SW480 (cell line): Measurements from ENCODE around the gene FUT7.

ENCODE experiments used
- DNase-seq: peaks from one replicate; pipeline ENCODE4 v3.0.0-alpha.2; 2016; ENCODE audit warnings: low spot score

Gene FUT7

GRCh38 chr9:136982232-136983051 lies 49.4 kb downstream of the FUT7 start, which contains the start of gene LCNL1:
Gene LCNL1 (plus strand): TSS chr9:136982993. CDS start chr9:136983587, 594 bp downstream.
- DNase-seq = no peak

GRCh38 chr9:136981588-136982231 lies 50.2 kb downstream of the FUT7 start:
- DNase-seq = no peak

DNA sequence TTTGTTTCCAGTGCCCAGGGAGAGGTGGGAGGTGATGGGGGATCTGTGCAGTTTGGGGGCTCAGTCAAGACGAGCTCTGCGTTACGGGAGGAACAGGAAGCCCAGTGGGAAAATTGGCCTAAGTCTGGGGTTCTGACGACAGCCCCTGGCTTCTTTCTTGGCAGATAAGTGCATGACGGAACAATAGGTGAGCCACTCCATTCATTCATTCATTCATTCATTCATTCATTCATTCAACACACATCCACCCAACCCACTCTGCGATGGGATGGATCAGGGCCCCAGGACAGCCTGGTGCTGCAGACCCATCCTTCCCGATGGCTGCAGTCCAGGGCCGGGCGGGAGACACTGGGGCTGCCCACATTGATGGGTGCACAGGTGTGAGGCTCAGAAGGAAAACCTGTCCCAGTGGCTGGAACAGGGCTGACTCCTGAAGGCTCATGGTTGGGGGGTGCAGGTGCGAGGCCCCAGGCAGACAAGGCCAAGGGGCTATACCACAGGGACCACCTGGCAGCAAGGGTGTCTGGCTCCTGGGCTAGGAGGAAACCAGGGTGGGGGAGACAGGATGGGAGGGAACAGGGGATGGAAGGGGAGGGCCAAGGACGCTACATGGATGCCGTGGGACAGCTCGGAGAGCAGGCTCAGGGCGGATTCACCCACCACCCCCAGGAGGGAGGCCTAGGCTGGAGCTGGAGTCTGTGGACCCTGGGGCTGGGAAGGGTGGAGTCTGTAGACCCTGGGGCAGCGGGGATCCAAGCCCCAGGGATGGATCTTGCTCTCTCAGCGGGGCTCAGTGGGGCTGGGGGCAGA lies 51.0 kb downstream of the FUT7 start:
- no peak for DNase-seq
